B cell (primary cell): ENCODE results near the gene CFAP97D2. TPM values are rescaled to one million over a fixed set of nuclear protein-coding genes. Genes with fewer than 3 reads are reported as not detected.
A peak's percentile ranks its signal among the peaks of the same experiment; 100 is the strongest.

Source experiments
- ATAC-seq: fragments of 200-7000 bp; cut with Tn5 transposase; one replicate; pipeline ENCODE4 v1.10.0; 2021; ENCODE audit warnings: low read depth, mild to moderate bottlenecking, moderate number of reproducible peaks, moderate library complexity
- CTCF ChIA-PET: fragments of 350-600 bp; sonication (Branson Sonifier 250); formaldehyde crosslinking; loops from one replicate; lab custom pipeline; 2021; ENCODE audit warnings: antibody characterized with exemption, inconsistent platforms; lab: Charles Lee
- POLR2A ChIA-PET: fragments of 350-600 bp; sonication (Branson Sonifier 250); formaldehyde crosslinking; loops from one replicate; lab custom pipeline; 2021; ENCODE audit warnings: antibody characterized with exemption; lab: Charles Lee
- DNase-seq: peaks from one replicate; pipeline ENCODE4 v3.0.0; 2013
- H2AFZ ChIP-seq: 2 replicates; pipeline ENCODE4 v1.6.1; 2012; ENCODE audit warnings: mild to moderate bottlenecking, low read depth, low read length; ENCODE audit not compliant: insufficient read depth, poor library complexity, severe bottlenecking
- H3K27ac ChIP-seq, 2 donors: 1 replicate in 1 of 2; 2 replicates in 1 of 2; pipeline ENCODE4 v1.5.1; 2012 to 2013; ENCODE audit warnings: low read length in 2 of 2, mild to moderate bottlenecking in 2 of 2, moderate library complexity in 1 of 2
- H3K27me3 ChIP-seq, 4 experiments: fragments of 200-600 bp in 1 of 4; sonication (generic) in 1 of 4; replicated peaks in 1 of 4; 1 replicate in 2 of 4; 2 replicates in 2 of 4; pipeline versions ENCODE4 v1.6.1 to v1.7.0; 2013 to 2016; ENCODE audit warnings: low read length in 3 of 4, mild to moderate bottlenecking in 2 of 4, mixed read lengths in 1 of 4, moderate library complexity in 1 of 4; ENCODE audit not compliant: insufficient read depth in 4 of 4, control insufficient read depth in 3 of 4; ENCODE audit errors: control extremely low read depth in 1 of 4
- H3K36me3 ChIP-seq, 2 experiments: replicated peaks in 1 of 2; 1 replicate in 1 of 2; 2 replicates in 1 of 2; pipeline versions ENCODE4 v1.6.1 to v1.7.1; 2013; ENCODE audit warnings: low read length in 1 of 2; ENCODE audit not compliant: insufficient read depth in 2 of 2, control insufficient read depth in 1 of 2; ENCODE audit errors: control extremely low read depth in 1 of 2, extremely low read depth in 1 of 2
- H3K4me1 ChIP-seq, 2 donors: fragments of 200-600 bp in 1 of 2; sonication (generic) in 1 of 2; 1 replicate in 1 of 2; 2 replicates in 1 of 2; pipeline versions ENCODE4 v1.5.1 to v1.6.1; 2013 to 2017; ENCODE audit warnings: low read length in 2 of 2; ENCODE audit not compliant: control insufficient read depth in 2 of 2, insufficient read depth in 2 of 2
- H3K4me2 ChIP-seq: replicated peaks from 2 replicates; pipeline ENCODE3; 2012; ENCODE audit warnings: mild to moderate bottlenecking, low read depth, low read length; ENCODE audit not compliant: poor library complexity, severe bottlenecking
- H3K4me3 ChIP-seq, 5 experiments: fragments of 200-600 bp in 1 of 5; sonication (generic) in 1 of 5; 1 replicate in 3 of 5; 2 replicates in 2 of 5; pipeline versions ENCODE4 v1.5.1 to v1.7.0; 2011 to 2016; ENCODE audit warnings: low read length in 4 of 5, mild to moderate bottlenecking in 4 of 5, low read depth in 2 of 5, control low read depth in 1 of 5, moderate library complexity in 1 of 5; ENCODE audit not compliant: insufficient read depth in 1 of 5; ENCODE audit errors: control extremely low read depth in 1 of 5, extremely low read depth in 1 of 5
- H3K79me2 ChIP-seq: fragments of 200-600 bp; sonication (generic); one replicate; pipeline ENCODE4 v1.6.0; 2016; ENCODE audit warnings: low read length; ENCODE audit not compliant: control insufficient read depth, insufficient read depth
- H3K9ac ChIP-seq: fragments of 200-600 bp; sonication (generic); 2 replicates; pipeline ENCODE4 v1.6.1; 2017; ENCODE audit warnings: mild to moderate bottlenecking, low read length, moderate library complexity
- H3K9me3 ChIP-seq, 3 donors: one replicate each; pipeline versions ENCODE4 v1.6.1 to v1.7.1; 2013; ENCODE audit warnings: low read length in 2 of 3; ENCODE audit not compliant: control insufficient read depth in 2 of 3, insufficient read depth in 1 of 3; ENCODE audit errors: control extremely low read depth in 1 of 3
- H4K20me1 ChIP-seq: 2 replicates; pipeline ENCODE4 v1.6.0; 2012; ENCODE audit warnings: mild to moderate bottlenecking, low read length; ENCODE audit not compliant: insufficient read depth, control insufficient read depth, poor library complexity, severe bottlenecking
- H3K27ac Mint-ChIP-seq: one replicate; pipeline ENCODE4 v1.8.0; 2021; ENCODE audit warnings: mixed read lengths
- H3K27me3 Mint-ChIP-seq: one replicate; pipeline ENCODE4 v1.8.0; 2021; ENCODE audit warnings: mixed read lengths
- H3K4me1 Mint-ChIP-seq: one replicate; pipeline ENCODE4 v1.8.0; 2021; ENCODE audit warnings: mixed read lengths
- H3K4me3 Mint-ChIP-seq: one replicate; pipeline ENCODE4 v1.8.0; 2021; ENCODE audit warnings: mixed read lengths
- H3K9me3 Mint-ChIP-seq: one replicate; pipeline ENCODE4 v1.8.0; 2022; ENCODE audit warnings: mixed read lengths; ENCODE audit not compliant: insufficient read depth
- EZH2 ChIP-seq: IDR thresholded peaks from 2 replicates; pipeline ENCODE4 v1.6.1; 2012; ENCODE audit warnings: borderline replicate concordance, low read depth, mild to moderate bottlenecking, moderate library complexity, low read length; ENCODE audit not compliant: insufficient read depth, poor library complexity, severe bottlenecking
- WGBS: methylation state at CpG from one replicate; pipeline ENCODE4 v1.1.5; 2013; ENCODE audit warnings: missing lambda C conversion rate; ENCODE audit not compliant: insufficient coverage; 5-methylcytosine and 5-hydroxymethylcytosine counted together
- intact Hi-C: fragments of 100-400 bp; cut with micrococcal nuclease; formaldehyde crosslinking; loops from one replicate; pipeline ENCODE4 v1.10.0; 2022
- polyA plus RNA-seq: library from polyadenylated mRNA; depleted of rRNA; stranded (reverse); fragments of >200 nt; gene quantifications from 2 replicates; pipeline ENCODE4 v1.2.3, GENCODE V29; 2012
- total RNA-seq, 2 donors: library from RNA; stranded (reverse); fragments of 120-200 nt in 1 of 2; gene quantifications; 1 replicate in 1 of 2; 2 replicates in 1 of 2; pipeline versions ENCODE4 v1.2.3 to v1.2.4, GENCODE V29; 2013 to 2022
- TF ChIP-seq, protein P1 (sequence below): fragments of 200-600 bp; IDR thresholded peaks from one replicate; pipeline ENCODE4 v1.8.0; 2022; ENCODE audit warnings: antibody characterized with exemption, mild to moderate bottlenecking

The CFAP97D2 gene
- total and polyA plus RNA-seq, 2 donors (not counting 1 experiment from before 2014, with no cell fraction given): 0.09 to 0.22 TPM

DNA sequence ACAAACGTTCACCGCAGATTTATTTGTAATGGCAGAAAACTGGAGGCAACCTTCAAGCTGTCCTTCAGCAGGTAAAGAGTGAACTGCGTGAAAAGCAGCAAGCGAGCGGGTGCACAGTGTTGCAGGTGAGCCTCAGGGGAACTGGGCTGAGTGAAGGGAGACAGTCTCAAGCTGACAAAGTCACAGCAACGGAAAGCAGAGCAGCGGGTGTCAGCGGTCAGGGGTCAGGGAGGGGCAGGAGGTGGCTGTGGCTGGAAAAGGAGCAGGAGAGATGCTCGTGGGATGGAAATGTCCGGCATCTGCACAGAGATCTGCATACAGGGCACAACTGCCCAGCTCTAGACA lies 38.2 kb upstream of the CFAP97D2 start:
- Mint-ChIP-seq H3K4me1 (no peaks in the 10 kb centered on the region), H3K4me3 (no peak overlapping the region), H3K27me3 (no peaks in the 10 kb centered on the region), H3K27ac (no peak overlapping the region), H3K9me3 (no peaks in the 10 kb centered on the region)
- Histone ChIP-seq H4K20me1 (no peaks in the 10 kb centered on the region), H3K27ac (peak overlapping the region; percentile 6 to 31), H3K9me3 (no peaks in the 10 kb centered on the region), H3K4me1 (peaks cover 59 to 64% of the 10 kb centered on the region in 2 donors), H2AFZ (peak overlapping the region; percentile 58), H3K4me2 (peak overlapping the region; percentile 73), H3K79me2 (no peaks in the 10 kb centered on the region), H3K36me3 (no peaks in the 10 kb centered on the region), H3K4me3 (peak overlapping the region in 3 of 5 experiments; percentile 32 to 51 (median 39)), H3K9ac (peak overlapping the region; percentile 54), H3K27me3 (no peaks in the 10 kb centered on the region)
- DNase-seq: peak; percentile 74
- intact Hi-C loops: loop anchor here (1.0 to 2.0 kb wide), 2 partner anchors 12 to 76 kb away; no protein-coding TSS in a partner anchor
- CTCF ChIA-PET: interaction anchor here (0.9 to 1.4 kb wide), 3 partner anchors 12 to 30 kb away, joined by 3 to 8 read pairs (median 5); no protein-coding TSS in a partner anchor
- 13% methylated on average over 10 of the region's 10 CpGs for WGBS
- ATAC-seq: peak; percentile 53
- no peak for TF ChIP-seq EZH2
- TF ChIP-seq, protein P1, sequence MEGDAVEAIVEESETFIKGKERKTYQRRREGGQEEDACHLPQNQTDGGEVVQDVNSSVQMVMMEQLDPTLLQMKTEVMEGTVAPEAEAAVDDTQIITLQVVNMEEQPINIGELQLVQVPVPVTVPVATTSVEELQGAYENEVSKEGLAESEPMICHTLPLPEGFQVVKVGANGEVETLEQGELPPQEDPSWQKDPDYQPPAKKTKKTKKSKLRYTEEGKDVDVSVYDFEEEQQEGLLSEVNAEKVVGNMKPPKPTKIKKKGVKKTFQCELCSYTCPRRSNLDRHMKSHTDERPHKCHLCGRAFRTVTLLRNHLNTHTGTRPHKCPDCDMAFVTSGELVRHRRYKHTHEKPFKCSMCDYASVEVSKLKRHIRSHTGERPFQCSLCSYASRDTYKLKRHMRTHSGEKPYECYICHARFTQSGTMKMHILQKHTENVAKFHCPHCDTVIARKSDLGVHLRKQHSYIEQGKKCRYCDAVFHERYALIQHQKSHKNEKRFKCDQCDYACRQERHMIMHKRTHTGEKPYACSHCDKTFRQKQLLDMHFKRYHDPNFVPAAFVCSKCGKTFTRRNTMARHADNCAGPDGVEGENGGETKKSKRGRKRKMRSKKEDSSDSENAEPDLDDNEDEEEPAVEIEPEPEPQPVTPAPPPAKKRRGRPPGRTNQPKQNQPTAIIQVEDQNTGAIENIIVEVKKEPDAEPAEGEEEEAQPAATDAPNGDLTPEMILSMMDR: no peak
- POLR2A ChIA-PET: interaction anchor here (0.6 to 1.5 kb wide), 4 partner anchors 10 to 124 kb away, joined by 3 to 6 read pairs (median 4); no protein-coding TSS in a partner anchor

DNA sequence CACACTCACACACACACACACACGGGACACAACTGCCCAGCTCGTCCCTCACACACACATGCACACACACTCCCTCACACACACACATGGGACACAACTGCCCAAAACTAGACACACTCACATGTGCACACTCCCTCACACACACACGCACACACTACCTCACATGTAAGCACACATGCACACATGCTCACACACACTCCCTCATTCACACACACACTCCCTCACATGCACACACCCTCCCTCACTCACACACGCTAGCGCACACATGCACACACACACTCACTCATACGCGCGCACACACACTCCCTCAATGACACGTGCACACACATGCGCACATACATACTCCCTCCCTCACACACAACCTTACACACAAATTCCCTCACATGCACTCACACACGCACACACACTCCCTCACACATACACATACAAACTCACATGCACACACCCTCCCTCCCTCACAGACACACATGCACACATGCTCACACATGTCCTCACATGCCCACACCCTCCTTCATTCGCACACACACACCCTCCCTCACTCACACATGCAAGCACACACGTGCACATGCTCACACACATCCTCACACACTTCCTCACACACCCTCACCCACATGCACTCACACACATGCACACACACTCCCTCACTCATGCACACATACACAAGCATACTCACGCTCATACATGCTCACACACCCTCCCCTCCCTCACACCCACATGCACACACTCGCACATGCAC lies 37.6 kb upstream of the CFAP97D2 start:
- H3K27ac ChIP-seq: peak overlapping the region; percentile 6 to 31
- H3K4me1 Mint-ChIP-seq: no peaks in the 10 kb centered on the region
- no peaks in the 10 kb centered on the region for H3K27me3 Mint-ChIP-seq
- ATAC-seq: no peak
- CTCF ChIA-PET: interaction anchor here (1.4 kb wide), 2 partner anchors 12 to 30 kb away, joined by 5 to 8 read pairs; no protein-coding TSS in a partner anchor
- POLR2A ChIA-PET: interaction anchor here (0.6 kb wide), 1 partner anchor 125 kb away, joined by 3 read pairs; no protein-coding TSS in a partner anchor
- intact Hi-C loops: loop anchor here (2.0 kb wide), 1 partner anchor 77 kb away; no protein-coding TSS in a partner anchor
- peaks cover 65 to 69% of the 10 kb centered on the region in 2 donors for H3K4me1 ChIP-seq
- H3K27me3 ChIP-seq: no peaks in the 10 kb centered on the region
- H3K79me2 ChIP-seq: no peaks in the 10 kb centered on the region
- no peaks in the 10 kb centered on the region for H4K20me1 ChIP-seq
- no peak overlapping the region for H3K4me3 ChIP-seq
- H2AFZ ChIP-seq: no peak overlapping the region
- 86% methylated on average over 15 of the region's 15 CpGs for WGBS
- no peaks in the 10 kb centered on the region for H3K9me3 Mint-ChIP-seq
- no peak for TF ChIP-seq EZH2
- TF ChIP-seq, protein P1: no peak
- no peaks in the 10 kb centered on the region for H3K9me3 ChIP-seq
- peak overlapping the region; percentile 54 for H3K9ac ChIP-seq
- H3K27ac Mint-ChIP-seq: no peak overlapping the region
- no peak overlapping the region for H3K4me3 Mint-ChIP-seq
- peak overlapping the region; percentile 73 for H3K4me2 ChIP-seq
- DNase-seq: no peak
- H3K36me3 ChIP-seq: no peaks in the 10 kb centered on the region
